Measurements from ENCODE around the gene NR1D2. TPM values are rescaled to one million over a fixed set of nuclear protein-coding genes. Genes with fewer than 3 reads are reported as not detected.
"Not testable (repeated sequence)": the region's sequence is repeated elsewhere in the genome, so short reads cannot be mapped to it uniquely, and the experiment has no call there.

NR1D2 gene
- total and polyA plus RNA-seq, 2 experiments from 2014 or later: 12.5 to 18.8 TPM

GRCh38 chr3:24020036-24020691, 75.1 kb downstream of the NR1D2 start:
- DNase-seq (ENCODE audit: low read depth in 1 of 2, low spot score in 1 of 2): no peak
- no peak for TF ChIP-seq CTCF (IDR thresholded peaks at IDR 0.05; ENCODE audit: low read depth, low read length)

GRCh38 chr3:24023197-24023596, 78.1 kb downstream of the NR1D2 start:
- Histone ChIP-seq H3K4me1 (ENCODE audit: low read depth) (no peaks in the 10 kb centered on the region), H3K36me3 (no peaks in the 10 kb centered on the region), H3K9me3 (ENCODE audit: low read depth) (no peaks in the 10 kb centered on the region), H3K27ac (no peak overlapping the region), H3K27me3 (no peaks in the 10 kb centered on the region), H3K4me3 (no peak overlapping the region)
- DNase-seq (ENCODE audit: low read depth in 1 of 2, low spot score in 1 of 2): no peak
- TF ChIP-seq CTCF (IDR thresholded peaks at IDR 0.05; ENCODE audit: low read depth, low read length): no peak

More at GRCh38 chr3:24020036-24020691, 75.1 kb downstream of the NR1D2 start:
- Histone ChIP-seq H3K4me3 (no peak overlapping the region), H3K27me3 (no peaks in the 10 kb centered on the region), H3K36me3 (no peaks in the 10 kb centered on the region), H3K27ac (no peak overlapping the region), H3K4me1 (ENCODE audit: low read depth) (no peaks in the 10 kb centered on the region), H3K9me3 (ENCODE audit: low read depth) (no peaks in the 10 kb centered on the region)

- Histone ChIP-seq H3K36me3 (no peaks in the 10 kb centered on the region), H3K27me3 (no peaks in the 10 kb centered on the region), H3K4me1 (ENCODE audit: low read depth) (no peaks in the 10 kb centered on the region), H3K9me3 (ENCODE audit: low read depth) (no peaks in the 10 kb centered on the region), H3K4me3 (no peak overlapping the region), H3K27ac (no peak overlapping the region)
- no peak for TF ChIP-seq CTCF (IDR thresholded peaks at IDR 0.05; ENCODE audit: low read depth, low read length)
- no peak for DNase-seq (ENCODE audit: low read depth in 1 of 2, low spot score in 1 of 2)
Observed at GRCh38 chr3:24025805-24026204, 80.7 kb downstream of the NR1D2 start.

GRCh38 chr3:24026665-24027064, 81.6 kb downstream of the NR1D2 start:
- not testable (repeated sequence) for H3K4me1 ChIP-seq (ENCODE audit: low read depth); H3K9me3 ChIP-seq (ENCODE audit: low read depth); H3K27me3 ChIP-seq; H3K36me3 ChIP-seq; H3K4me3 ChIP-seq; DNase-seq (ENCODE audit: low read depth in 1 of 2, low spot score in 1 of 2); H3K27ac ChIP-seq

GRCh38 chr3:24027946-24028345, 82.9 kb downstream of the NR1D2 start:
- Histone ChIP-seq H3K4me3 (no peak overlapping the region), H3K9me3 (ENCODE audit: low read depth) (no peaks in the 10 kb centered on the region), H3K27me3 (no peaks in the 10 kb centered on the region), H3K4me1 (ENCODE audit: low read depth) (no peaks in the 10 kb centered on the region), H3K36me3 (no peaks in the 10 kb centered on the region), H3K27ac (no peak overlapping the region)
- DNase-seq (ENCODE audit: low read depth in 1 of 2, low spot score in 1 of 2): no peak
- TF ChIP-seq CTCF (IDR thresholded peaks at IDR 0.05; ENCODE audit: low read depth, low read length): no peak

Other genes starting within 250 kb of the NR1D2 start
- 198 and 202 TPM in 2 replicates for gene UBE2E1, start 139.3 kb upstream of the NR1D2 start, total RNA-seq
- 26.8 and 33.5 TPM in 2 replicates for gene UBE2E1, start 139.3 kb upstream of the NR1D2 start, polyA plus RNA-seq
- gene NKIRAS1, start 28.3 kb upstream of the NR1D2 start, total RNA-seq: 18.1 and 20.2 TPM in 2 replicates
- gene NKIRAS1, start 28.3 kb upstream of the NR1D2 start, polyA plus RNA-seq: 28.0 and 34.4 TPM in 2 replicates
- gene RPL15, start 28.2 kb upstream of the NR1D2 start, total RNA-seq: 2,722 and 3,253 TPM in 2 replicates
- 1,419 and 1,837 TPM in 2 replicates for gene RPL15, start 28.2 kb upstream of the NR1D2 start, polyA plus RNA-seq